T follicular helper cell (primary cell): ENCODE data around the gene PEF1.

Source experiments
- DNase-seq: peaks from one replicate; pipeline ENCODE4 v3.0.0-alpha.2; 2020; ENCODE audit warnings: low read depth

Gene PEF1

GRCh38 chr1:31584869-31585735 is 59.6 kb downstream of the PEF1 start:
- DNase-seq: no peak

DNA sequence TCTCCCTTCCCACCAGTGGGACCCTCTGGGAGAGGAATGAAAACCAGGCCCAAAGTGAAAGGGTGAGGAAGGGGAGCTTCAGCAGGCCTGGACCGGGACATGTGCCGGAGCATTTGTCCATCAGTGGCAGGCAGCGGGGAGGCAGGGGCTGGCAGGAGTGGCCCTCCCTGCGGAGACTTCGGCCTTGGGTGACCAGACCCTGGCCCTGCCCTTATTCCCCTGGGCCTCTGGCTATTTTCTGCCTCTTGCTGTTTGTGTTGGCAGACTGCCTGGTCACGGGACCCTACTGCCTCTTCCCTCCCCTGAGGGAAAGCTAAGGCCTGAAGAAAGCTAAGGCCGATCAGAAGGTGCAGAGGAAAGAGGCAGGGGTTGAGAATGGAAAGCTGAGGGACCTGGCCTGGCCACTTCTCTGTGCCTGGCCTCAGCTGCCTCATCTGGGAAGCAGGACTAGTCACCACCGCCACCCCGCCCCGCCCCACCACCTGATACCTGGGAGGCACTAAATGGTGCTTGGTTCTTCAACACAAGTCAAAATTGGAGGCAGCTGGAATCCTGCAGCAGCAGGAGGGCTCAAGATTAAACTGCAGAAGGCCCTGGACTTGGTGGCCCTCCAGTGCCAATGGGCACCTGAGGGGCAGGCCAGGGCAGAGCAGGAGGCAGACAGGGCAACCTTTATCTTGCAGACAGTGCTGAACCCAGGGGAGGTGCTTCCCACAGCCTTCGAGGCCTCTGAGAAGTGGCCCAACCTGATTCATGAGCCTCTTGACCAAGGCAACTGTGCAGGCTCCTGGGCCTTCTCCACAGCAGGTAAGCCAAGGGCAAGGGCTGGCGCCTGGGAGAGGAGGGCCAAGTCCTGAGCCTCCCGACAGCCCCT is 60.4 kb downstream of the PEF1 start:
- DNase-seq: no peak

DNA sequence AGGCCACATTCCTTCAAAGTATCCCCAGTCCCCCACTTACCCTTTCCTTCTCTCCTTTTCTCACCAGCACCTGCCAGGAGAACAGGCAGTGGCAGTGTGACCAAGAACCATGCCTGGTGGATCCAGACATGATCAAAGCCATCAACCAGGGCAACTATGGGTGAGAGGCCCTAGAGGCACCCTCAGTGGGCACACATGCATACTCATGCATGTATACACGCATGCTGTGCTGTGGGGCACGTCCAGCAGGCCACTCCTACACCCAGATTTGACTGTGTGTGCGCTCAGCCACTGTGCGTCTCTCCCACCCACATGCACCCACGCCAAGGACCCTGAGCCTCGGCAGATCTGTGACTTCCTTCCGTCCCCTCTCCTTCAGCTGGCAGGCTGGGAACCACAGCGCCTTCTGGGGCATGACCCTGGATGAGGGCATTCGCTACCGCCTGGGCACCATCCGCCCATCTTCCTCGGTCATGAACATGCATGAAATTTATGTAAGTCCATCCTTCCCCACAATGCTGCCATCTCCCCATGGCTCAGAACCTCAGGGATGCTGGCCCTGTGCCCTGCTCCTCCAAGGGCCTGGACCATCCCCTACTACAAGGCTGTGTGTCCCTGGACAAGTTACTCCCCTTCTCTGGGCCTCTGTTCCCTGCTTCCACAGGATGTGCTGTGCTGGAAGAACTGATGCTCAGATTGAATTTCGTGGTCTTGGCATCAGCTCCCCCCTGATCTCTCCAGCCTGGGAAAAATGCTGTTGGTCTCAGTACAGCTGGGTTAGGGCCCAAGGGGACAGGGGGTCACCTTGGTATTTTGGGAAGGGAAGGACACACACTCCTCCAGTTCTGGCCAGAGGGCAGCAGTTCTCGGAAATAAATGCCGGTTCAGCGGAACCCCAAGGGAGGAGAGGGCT is 61.3 kb downstream of the PEF1 start:
- no peak for DNase-seq

GRCh38 chr1:31581821-31582810 is 62.6 kb downstream of the PEF1 start:
- no peak for DNase-seq

- no peak for DNase-seq
Observed at GRCh38 chr1:31580891-31581603, 63.6 kb downstream of the PEF1 start.

DNA sequence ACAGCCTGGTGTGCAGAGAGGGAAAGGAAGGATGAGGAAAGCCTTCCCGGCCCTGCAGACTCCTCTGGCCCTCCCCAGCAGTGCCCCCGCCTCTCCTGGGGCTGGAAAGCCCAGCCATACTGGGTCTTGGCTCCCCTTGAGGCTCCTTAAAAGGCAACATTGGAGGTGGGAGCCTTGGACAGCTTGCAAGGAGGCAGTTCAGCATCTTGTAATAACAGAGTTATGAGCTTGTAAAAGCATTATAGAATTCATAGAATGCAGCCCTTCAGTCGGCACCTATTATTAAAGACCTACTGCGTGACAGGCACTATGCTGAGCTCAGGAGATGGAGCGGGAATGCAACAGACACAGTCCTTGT is 64.2 kb downstream of the PEF1 start:
- no peak for DNase-seq
